Natural killer cell (primary cell): ENCODE results near the gene ANGPTL2. TPM values are rescaled to one million over a fixed set of nuclear protein-coding genes. Genes with fewer than 3 reads are reported as not detected.

Experiments used
- ATAC-seq, 3 donors: fragments of 150-1000 bp in 2 of 3; fragments of 200-7000 bp in 1 of 3; cut with Tn5 transposase; 1 replicate in 1 of 3; 2 replicates in 2 of 3; pipeline ENCODE4 v1.10.0; 2021; ENCODE audit warnings: mild to moderate bottlenecking in 2 of 3, moderate library complexity in 2 of 3
- DNase-seq, 2 donors: peaks; one replicate each; pipeline versions ENCODE4 v3.0.0 to v3.0.0-alpha.2; 2013 to 2021; ENCODE audit warnings: mixed read lengths in 1 of 2
- H3K27ac ChIP-seq: one replicate; pipeline ENCODE4 v1.5.1; 2013; ENCODE audit warnings: mild to moderate bottlenecking, low read length
- H3K27me3 ChIP-seq: one replicate; pipeline ENCODE4 v1.6.1; 2013; ENCODE audit warnings: low read length; ENCODE audit not compliant: control insufficient read depth, insufficient read depth
- H3K36me3 ChIP-seq: one replicate; pipeline ENCODE4 v1.6.1; 2013; ENCODE audit warnings: low read length; ENCODE audit not compliant: control insufficient read depth, insufficient read depth
- H3K4me1 ChIP-seq: one replicate; pipeline ENCODE4 v1.6.1; 2013; ENCODE audit warnings: low read length; ENCODE audit not compliant: control insufficient read depth, insufficient read depth
- H3K4me3 ChIP-seq: one replicate; pipeline ENCODE4 v1.5.1; 2013; ENCODE audit warnings: low read length
- H3K9me3 ChIP-seq: one replicate; pipeline ENCODE4 v1.6.1; 2013; ENCODE audit warnings: low read length; ENCODE audit not compliant: control insufficient read depth, insufficient read depth
- H3K27ac Mint-ChIP-seq, 2 donors: one replicate each; pipeline ENCODE4 v1.8.0; 2022; ENCODE audit warnings: mild to moderate bottlenecking in 2 of 2, mixed read lengths in 2 of 2, moderate library complexity in 1 of 2
- H3K27me3 Mint-ChIP-seq, 2 donors: one replicate each; pipeline ENCODE4 v1.8.0; 2022; ENCODE audit warnings: low read depth in 2 of 2, mixed read lengths in 2 of 2
- H3K36me3 Mint-ChIP-seq: one replicate; pipeline ENCODE4 v1.8.0; 2022; ENCODE audit warnings: mixed read lengths
- H3K4me1 Mint-ChIP-seq, 2 donors: one replicate each; pipeline ENCODE4 v1.8.0; 2022; ENCODE audit warnings: mixed read lengths in 2 of 2
- H3K4me3 Mint-ChIP-seq: one replicate; pipeline ENCODE4 v1.8.0; 2022; ENCODE audit warnings: mild to moderate bottlenecking, moderate library complexity, mixed read lengths
- H3K9me3 Mint-ChIP-seq, 2 donors: one replicate each; pipeline ENCODE4 v1.8.0; 2022; ENCODE audit warnings: mixed read lengths in 2 of 2
- WGBS: methylation state at CpG from one replicate; pipeline ENCODE4 v1.1.7; 2013; ENCODE audit warnings: missing lambda C conversion rate; ENCODE audit not compliant: insufficient coverage; 5-methylcytosine and 5-hydroxymethylcytosine counted together
- intact Hi-C: fragments of 100-400 bp; cut with micrococcal nuclease; formaldehyde crosslinking; loops from one replicate; pipeline ENCODE4 v1.14.2; 2022
- total RNA-seq, 4 donors: library from RNA; stranded (reverse); fragments of 120-200 nt in 1 of 4; gene quantifications; one replicate each; pipeline versions ENCODE4 v1.2.3 to v1.2.4, GENCODE V29; 2013 to 2022
- TF ChIP-seq, protein P1 (sequence below): fragments of 200-600 bp; IDR thresholded peaks from one replicate; pipeline ENCODE4 v1.8.0; 2022; ENCODE audit warnings: antibody characterized with exemption

The ANGPTL2 gene
- total RNA-seq, 3 donors from 2014 or later (not counting 1 experiment from before 2014, with no cell fraction given): not detected

DNA sequence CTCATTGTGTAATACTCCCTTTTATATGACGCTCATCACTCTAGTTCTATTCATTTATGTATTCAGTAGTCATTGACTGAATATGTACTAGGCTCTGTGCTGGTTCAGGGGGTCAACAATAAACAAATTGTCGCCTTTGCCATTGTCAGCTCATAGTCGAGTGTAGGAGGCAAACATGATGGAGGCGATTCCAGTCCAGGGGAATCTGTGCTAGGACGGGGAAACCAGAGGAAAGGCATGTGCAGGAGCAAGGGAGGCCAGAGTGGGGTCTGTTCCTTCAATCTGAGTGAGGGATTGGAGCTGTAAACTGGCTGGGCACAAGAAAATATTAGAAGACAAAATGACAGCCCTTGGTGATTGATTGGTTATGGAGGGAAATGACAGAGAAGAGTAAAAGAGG lies 83.9 kb downstream of the ANGPTL2 start:
- intact Hi-C loops: no loop called here

More for the DNA sequence above, 83.9 kb downstream of the ANGPTL2 start:
- H3K27me3 ChIP-seq: no peaks in the 10 kb centered on the region
- no peak overlapping the region for H3K4me3 ChIP-seq
- no peaks in the 10 kb centered on the region for H3K9me3 ChIP-seq
- H3K27ac ChIP-seq: no peak overlapping the region
- no peak overlapping the region for H3K27ac Mint-ChIP-seq
- no peaks in the 10 kb centered on the region for H3K9me3 Mint-ChIP-seq
- DNase-seq (no peak), ATAC-seq (no peak)
- no peaks in the 10 kb centered on the region for H3K36me3 ChIP-seq
- H3K4me1 Mint-ChIP-seq: peaks cover 0 to 4% of the 10 kb centered on the region in 2 donors
- H3K4me1 ChIP-seq: no peaks in the 10 kb centered on the region
- 94% methylated on average over 4 of the region's 5 CpGs for WGBS
- H3K27me3 Mint-ChIP-seq: no peaks in the 10 kb centered on the region
- H3K36me3 Mint-ChIP-seq: no peaks in the 10 kb centered on the region
- TF ChIP-seq, protein P1, sequence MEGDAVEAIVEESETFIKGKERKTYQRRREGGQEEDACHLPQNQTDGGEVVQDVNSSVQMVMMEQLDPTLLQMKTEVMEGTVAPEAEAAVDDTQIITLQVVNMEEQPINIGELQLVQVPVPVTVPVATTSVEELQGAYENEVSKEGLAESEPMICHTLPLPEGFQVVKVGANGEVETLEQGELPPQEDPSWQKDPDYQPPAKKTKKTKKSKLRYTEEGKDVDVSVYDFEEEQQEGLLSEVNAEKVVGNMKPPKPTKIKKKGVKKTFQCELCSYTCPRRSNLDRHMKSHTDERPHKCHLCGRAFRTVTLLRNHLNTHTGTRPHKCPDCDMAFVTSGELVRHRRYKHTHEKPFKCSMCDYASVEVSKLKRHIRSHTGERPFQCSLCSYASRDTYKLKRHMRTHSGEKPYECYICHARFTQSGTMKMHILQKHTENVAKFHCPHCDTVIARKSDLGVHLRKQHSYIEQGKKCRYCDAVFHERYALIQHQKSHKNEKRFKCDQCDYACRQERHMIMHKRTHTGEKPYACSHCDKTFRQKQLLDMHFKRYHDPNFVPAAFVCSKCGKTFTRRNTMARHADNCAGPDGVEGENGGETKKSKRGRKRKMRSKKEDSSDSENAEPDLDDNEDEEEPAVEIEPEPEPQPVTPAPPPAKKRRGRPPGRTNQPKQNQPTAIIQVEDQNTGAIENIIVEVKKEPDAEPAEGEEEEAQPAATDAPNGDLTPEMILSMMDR: no peak
- H3K4me3 Mint-ChIP-seq: no peak overlapping the region

Other genes starting within 250 kb of the ANGPTL2 start
- 10 to 100 TPM; 11.9 to 21.2 (median 13.2) TPM for gene RALGPS1, start 207.9 kb downstream of the ANGPTL2 start, total RNA-seq
- 1 to 10 TPM; 3.8 to 6.0 (median 6.0) TPM for gene GARNL3, start 142.1 kb upstream of the ANGPTL2 start, total RNA-seq